Non-pigmented ciliary epithelial cell (primary cell): ENCODE measurements around the gene SEC31A.
"Not testable (repeated sequence)": the region's sequence is repeated elsewhere in the genome, so short reads cannot be mapped to it uniquely, and the experiment has no call there.

Experiments used
- DNase-seq: peaks from one replicate; pipeline ENCODE4 v3.0.0-alpha.2; 2010; ENCODE audit warnings: low read depth

Gene SEC31A

GRCh38 chr4:82890901-82891706, at the start of gene SEC31A:
SEC31A (minus strand) TSS chr4:82891153; CDS start chr4:82881936, 9,217 bp downstream.
- peak; percentile 61 for DNase-seq

GRCh38 chr4:82939414-82939813, 48.5 kb upstream of the SEC31A start:
- DNase-seq = no peak

- no peak for DNase-seq
Observed at GRCh38 chr4:82934441-82934840, 43.5 kb upstream of the SEC31A start.

DNA sequence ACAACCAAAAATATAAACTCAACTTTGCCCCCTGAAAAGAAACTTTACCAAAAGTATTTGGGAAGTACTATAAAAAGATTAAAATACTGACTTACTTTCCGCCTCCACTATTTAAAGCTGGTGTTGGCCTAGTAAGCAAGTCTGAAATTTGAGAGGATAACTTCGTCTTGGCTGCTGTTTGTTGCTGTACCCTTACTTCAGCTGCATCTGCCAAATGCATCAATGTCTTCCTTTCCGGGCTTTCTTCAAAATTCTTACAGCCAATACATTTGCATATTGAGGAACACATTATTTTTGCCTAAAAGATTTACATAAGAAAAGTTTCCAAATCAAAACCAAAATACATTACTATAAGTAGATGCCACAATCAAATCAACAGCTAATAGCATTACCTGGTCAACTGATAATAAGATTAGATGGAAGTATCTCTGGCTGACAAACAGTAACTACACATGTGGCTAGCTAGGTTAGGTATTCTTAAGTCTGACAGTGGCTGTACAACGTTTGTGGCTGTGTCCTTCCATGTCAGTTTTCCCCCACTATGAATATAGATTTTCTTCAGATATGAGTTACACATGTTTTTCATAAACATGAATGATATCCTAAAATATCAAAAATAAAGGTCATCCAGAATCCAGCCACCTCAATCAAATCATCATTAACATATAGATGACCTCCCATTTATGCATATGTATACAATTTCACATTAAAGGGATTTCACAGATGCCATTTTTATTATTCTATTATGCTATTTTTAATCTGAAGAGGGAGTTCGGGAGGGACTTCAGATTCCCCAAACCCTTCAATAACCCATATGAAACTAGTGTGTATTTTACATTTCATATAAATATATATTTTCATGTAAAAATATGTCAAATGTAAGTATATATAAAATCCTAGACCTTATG, 40.1 kb upstream of the SEC31A start:
- no peak for DNase-seq

GRCh38 chr4:82921795-82922194, 30.8 kb upstream of the SEC31A start:
- DNase-seq = no peak

DNA sequence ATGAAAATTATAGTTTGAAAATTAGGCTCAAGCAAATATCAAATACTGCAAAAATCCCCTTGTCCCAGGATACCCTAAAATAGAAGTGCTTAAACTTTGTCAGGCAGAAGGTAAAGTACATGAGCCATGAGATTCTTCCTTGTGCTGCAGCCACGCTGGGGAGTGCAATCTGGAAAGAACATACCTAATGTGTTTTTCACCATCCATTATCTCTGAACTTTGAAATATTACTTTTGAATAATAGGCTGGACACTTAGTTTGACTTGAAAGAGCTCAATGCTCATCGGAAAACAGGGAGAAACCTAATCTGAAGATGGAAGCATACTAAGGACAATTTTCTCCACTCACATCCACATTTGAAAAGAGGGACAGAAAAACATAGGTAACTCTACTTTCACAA, 28.4 kb upstream of the SEC31A start:
- no peak for DNase-seq

GRCh38 chr4:82918091-82918490, 27.1 kb upstream of the SEC31A start:
- DNase-seq = no peak

DNA sequence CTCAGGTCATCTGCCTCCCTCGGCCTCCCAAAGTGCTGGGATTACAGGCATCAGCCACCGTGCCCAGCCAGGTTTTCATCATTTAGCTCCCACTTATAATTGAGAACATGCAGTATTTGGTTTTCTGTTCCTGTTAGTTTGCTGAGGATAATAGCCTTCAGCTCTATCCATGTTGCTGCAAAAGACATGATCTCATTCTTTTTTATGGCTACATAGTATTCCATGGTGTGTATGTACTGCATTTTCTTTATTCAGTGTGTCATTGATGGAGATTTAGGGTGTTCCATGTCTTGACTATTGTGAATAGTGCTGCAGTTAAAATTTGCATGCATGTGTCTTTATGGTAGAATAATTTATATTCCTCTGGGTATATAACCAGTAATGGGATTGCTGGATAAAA, 23.0 kb upstream of the SEC31A start:
- DNase-seq = not testable (repeated sequence)

DNA sequence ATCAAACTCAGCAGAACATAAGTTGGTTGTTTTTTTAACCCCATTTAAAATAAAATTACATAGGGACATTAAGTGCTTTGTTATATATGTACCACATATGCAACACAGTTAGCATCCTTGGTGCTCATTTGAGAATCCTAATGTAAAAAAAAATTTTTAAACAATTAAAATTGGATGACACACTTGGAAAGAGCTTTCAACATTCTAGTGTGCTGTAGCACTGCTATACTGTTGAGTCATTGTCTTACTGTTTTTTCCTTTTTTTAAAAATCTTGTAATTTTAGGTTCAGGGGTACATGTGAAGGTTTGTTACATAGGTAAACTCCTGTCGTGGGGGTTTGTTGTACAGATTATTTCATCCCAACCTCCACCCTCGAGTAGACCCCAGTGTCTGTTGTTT, 22.4 kb upstream of the SEC31A start:
- DNase-seq = no peak

GRCh38 chr4:82909326-82909725, 18.4 kb upstream of the SEC31A start:
- no peak for DNase-seq

DNA sequence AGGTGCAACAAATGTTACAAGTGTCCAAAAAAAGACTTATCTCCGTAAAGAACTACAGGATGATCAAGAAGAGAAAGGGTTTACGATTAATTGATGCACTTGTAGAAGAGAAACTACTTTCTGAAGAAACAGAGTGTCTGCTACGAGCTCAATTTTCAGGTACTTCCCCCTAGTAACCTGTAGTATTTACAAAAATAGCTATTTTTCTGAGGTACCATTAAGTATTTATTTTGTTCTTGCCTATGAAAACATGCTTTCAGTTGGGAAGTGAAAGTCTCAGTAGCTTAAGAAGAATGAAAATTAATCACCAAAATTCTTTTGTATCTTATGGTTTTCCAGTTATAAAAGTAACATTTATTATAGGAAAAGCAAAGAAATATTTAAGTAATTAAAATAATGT, 15.5 kb upstream of the SEC31A start:
- no peak for DNase-seq

- no peak for DNase-seq
Observed at GRCh38 chr4:82905205-82905604, 14.3 kb upstream of the SEC31A start.

GRCh38 chr4:82903737-82904136, 12.8 kb upstream of the SEC31A start:
- DNase-seq = no peak

GRCh38 chr4:82901183-82901718, 10.3 kb upstream of the SEC31A start:
- DNase-seq = no peak

GRCh38 chr4:82900411-82901182, 9.6 kb upstream of the SEC31A start, which contains the start of gene THAP9:
THAP9 (plus strand) TSS chr4:82900735; CDS start chr4:82900803, 68 bp downstream.
- DNase-seq = peak; percentile 98

GRCh38 chr4:82900066-82900410, 9.1 kb upstream of the SEC31A start:
- no peak for DNase-seq

DNA sequence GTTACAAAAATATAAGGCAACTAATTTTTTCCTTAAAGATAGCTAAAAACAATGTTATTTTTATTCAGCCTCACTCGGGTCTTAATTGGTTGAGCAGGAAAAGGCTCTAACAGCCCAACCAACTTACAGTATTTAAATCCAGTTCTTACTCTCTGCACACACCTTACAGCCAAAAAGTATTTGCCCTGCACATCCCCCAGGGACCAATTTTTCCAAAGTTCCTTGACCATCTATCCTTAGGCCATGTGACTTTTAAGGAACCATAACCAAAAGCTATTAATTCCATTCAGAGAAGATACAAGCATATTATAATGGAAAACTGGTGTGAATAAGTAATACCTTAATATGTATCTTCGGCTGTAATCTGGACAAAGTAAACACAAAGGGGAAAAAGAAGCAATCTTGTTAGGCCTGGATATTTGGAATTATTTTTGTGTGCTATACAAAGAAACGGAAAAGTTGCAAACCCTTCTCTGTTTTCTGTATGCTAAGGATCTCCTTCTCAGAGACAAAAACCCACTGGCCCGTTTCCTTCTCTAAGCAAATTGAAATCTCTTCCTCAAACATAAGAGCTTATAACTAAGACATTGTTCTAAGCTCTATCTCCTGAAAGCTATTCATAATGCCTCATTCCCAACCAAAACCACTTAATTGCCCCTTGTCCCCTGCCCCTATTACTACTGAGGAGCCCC, 8.6 kb upstream of the SEC31A start:
- DNase-seq = no peak

DNA sequence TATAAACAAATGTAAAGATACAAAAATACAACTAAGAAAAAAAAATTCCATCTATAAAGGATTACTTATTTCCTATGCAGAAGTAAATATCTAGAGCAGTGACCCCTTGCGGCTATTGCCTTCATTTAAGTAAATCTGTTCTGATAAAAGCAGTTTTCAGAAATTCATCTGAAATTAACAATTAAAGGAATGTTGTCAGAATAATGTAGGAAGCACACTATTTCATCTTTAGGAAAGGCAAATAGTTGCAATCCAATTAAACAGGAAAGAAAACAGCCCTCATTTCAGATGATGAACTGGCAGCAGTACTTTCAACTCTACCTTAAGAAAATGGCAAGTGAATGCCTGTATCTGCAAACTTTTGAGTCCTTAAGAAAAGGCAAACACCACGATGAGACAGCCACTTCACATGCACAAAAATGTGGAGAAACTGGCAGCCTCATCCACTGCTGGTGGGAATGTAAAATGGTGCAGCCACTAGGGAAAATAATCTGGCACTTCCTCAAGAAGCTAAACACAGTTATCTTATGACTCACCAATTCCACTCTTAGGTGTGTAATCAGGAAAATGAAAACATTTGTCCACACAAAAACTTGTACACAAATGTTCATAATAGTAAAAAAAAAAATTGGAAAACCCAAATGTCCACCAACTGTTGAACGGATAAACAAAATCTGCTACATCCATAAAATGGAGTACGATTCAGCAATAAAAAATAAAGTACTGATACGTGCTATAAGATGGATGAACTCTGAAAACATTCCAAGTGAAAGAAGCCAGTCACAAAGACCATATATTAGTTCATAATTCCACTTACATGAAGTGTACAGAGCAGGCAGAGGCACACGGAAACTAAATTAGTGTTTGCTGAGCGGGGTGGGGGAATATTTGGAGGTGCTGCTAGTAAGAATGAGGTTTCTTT, 7.6 kb upstream of the SEC31A start:
- peak; percentile 71 for DNase-seq

- no peak for DNase-seq
Observed at GRCh38 chr4:82896755-82897154, 5.8 kb upstream of the SEC31A start.

GRCh38 chr4:82893942-82894341, 3.0 kb upstream of the SEC31A start:
- no peak for DNase-seq
